Measurements from ENCODE around the gene SUGCT.

- TF ChIP-seq SUZ12 (IDR thresholded peaks at IDR 0.05; ENCODE audit: extremely low read depth, insufficient read depth, insufficient read length) (no peak), YY1 (IDR thresholded peaks at IDR 0.05; ENCODE audit: insufficient read depth, insufficient read length) (no peak)
Observed at GRCh38 chr7:40827222-40828085, 692.6 kb downstream of the SUGCT start.
